ENCODE measurements around the gene LRRC8A.

LRRC8A gene

DNA sequence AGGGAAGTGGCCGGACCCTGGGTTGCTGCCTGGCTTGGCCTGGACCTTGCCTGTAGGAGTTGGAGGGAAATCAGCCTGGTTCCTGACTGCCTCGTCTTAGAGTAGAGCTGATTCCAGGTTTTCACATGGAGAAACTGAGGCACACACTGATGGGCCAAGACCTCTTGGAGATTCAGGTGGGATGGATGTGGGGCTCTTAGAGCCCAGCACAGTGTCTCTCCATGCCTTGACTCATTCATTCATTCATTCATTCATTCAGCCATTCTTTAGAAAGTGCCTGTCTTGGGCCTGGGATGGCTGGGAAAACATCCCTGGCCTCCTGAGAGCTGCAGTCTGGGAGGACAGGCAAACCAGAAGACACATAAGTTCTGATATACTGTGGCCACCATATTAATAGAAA, 2.2 kb downstream of the LRRC8A start:
- Histone ChIP-seq H2BK120ac (ENCODE audit: insufficient read depth, low read length, poor library complexity) (no peak overlapping the region), H3K79me2 (ENCODE audit: control insufficient read depth, insufficient read depth, low read length, poor library complexity) (peaks cover 27% of the 10 kb centered on the region), H2AK5ac (ENCODE audit: low read length) (no peak overlapping the region), H3K18ac (ENCODE audit: low read length) (peak overlapping the region; percentile 12), H3K9me3 (ENCODE audit: insufficient read depth, low read depth, low read length) (no peaks in the 10 kb centered on the region), H4K8ac (ENCODE audit: low read depth, low read length) (no peak overlapping the region), H4K12ac (ENCODE audit: low read depth, low read length) (no peak overlapping the region), H3K23ac (ENCODE audit: low read length) (no peak overlapping the region), H2BK12ac (ENCODE audit: low read length) (no peak overlapping the region), H3K4me1 (ENCODE audit: control insufficient read depth in 1 of 2, insufficient read depth in 2 of 2, low read length in 2 of 2) (peaks cover 8 to 14% of the 10 kb centered on the region in 2 experiments), H3K14ac (ENCODE audit: low read length) (no peak overlapping the region), H2BK5ac (ENCODE audit: low read depth, low read length, poor library complexity) (no peak overlapping the region), H3K4me3 (ENCODE audit: low read depth, low read length) (no peak overlapping the region), H4K91ac (ENCODE audit: low read depth, low read length) (no peak overlapping the region), H2AFZ (ENCODE audit: insufficient read depth, low read length, poor library complexity) (no peak overlapping the region), H3K79me1 (ENCODE audit: low read length) (peaks cover 10% of the 10 kb centered on the region), H3K36me3 (ENCODE audit: control insufficient read depth in 1 of 2, insufficient read depth in 2 of 2, low read length in 2 of 2) (peaks cover 24 to 44% of the 10 kb centered on the region in 2 experiments), H3K4ac (ENCODE audit: low read depth, low read length) (peak overlapping the region; percentile 1), H3K27ac (ENCODE audit: low read depth, low read length) (no peak overlapping the region), H3K27me3 (ENCODE audit: insufficient read depth, low read length) (no peaks in the 10 kb centered on the region), H3K4me2 (ENCODE audit: low read length) (no peak overlapping the region), H3K9ac (ENCODE audit: low read length) (no peak overlapping the region)
- WGBS (ENCODE audit: extremely low coverage, insufficient coverage, insufficient read length) = no CpG with 5 or more reads among the region's 2 CpGs
- DNase-seq = no peak

DNA sequence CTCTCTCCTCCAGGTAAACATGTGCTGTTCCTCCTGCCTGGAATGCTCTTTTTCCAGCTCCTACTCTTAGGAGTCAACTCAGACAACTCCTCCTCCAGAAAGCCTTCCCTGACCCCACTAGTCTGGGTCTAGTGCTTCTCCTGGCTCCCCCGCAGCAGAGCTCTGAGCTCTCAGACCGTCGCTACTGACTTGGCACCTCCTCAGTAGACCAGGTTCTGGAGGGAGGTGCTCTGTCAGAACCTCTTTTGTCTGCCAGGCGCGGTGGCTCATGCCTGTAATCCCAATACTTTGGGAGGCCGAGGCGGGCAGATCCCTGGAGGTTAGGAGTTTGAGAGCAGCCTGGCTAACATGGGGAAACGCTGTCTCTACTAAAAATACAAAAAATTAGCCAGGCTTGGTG, 3.4 kb downstream of the LRRC8A start:
- no peak overlapping the region for H3K14ac ChIP-seq (ENCODE audit: low read length)
- no peak overlapping the region for H2BK5ac ChIP-seq (ENCODE audit: low read depth, low read length, poor library complexity)
- H2BK12ac ChIP-seq (ENCODE audit: low read length) = no peak overlapping the region
- DNase-seq = no peak
- no peaks in the 10 kb centered on the region for H3K9me3 ChIP-seq (ENCODE audit: insufficient read depth, low read depth, low read length)
- H3K4ac ChIP-seq (ENCODE audit: low read depth, low read length) = peak overlapping the region; percentile 13
- H3K27me3 ChIP-seq (ENCODE audit: insufficient read depth, low read length) = no peaks in the 10 kb centered on the region
- no peak overlapping the region for H4K12ac ChIP-seq (ENCODE audit: low read depth, low read length)
- no peak overlapping the region for H2AK5ac ChIP-seq (ENCODE audit: low read length)
- no peak overlapping the region for H3K9ac ChIP-seq (ENCODE audit: low read length)
- no peak overlapping the region for H3K23ac ChIP-seq (ENCODE audit: low read length)
- H3K4me1 ChIP-seq (ENCODE audit: control insufficient read depth in 1 of 2, insufficient read depth in 2 of 2, low read length in 2 of 2) = peaks cover 8 to 14% of the 10 kb centered on the region in 2 experiments
- peaks cover 29 to 50% of the 10 kb centered on the region in 2 experiments for H3K36me3 ChIP-seq (ENCODE audit: control insufficient read depth in 1 of 2, insufficient read depth in 2 of 2, low read length in 2 of 2)
- no peak overlapping the region for H3K4me3 ChIP-seq (ENCODE audit: low read depth, low read length)
- no CpG with 5 or more reads among the region's 8 CpGs for WGBS (ENCODE audit: extremely low coverage, insufficient coverage, insufficient read length)
- no peak overlapping the region for H3K18ac ChIP-seq (ENCODE audit: low read length)
- H2BK120ac ChIP-seq (ENCODE audit: insufficient read depth, low read length, poor library complexity) = no peak overlapping the region
- no peak overlapping the region for H4K91ac ChIP-seq (ENCODE audit: low read depth, low read length)
- H2AFZ ChIP-seq (ENCODE audit: insufficient read depth, low read length, poor library complexity) = no peak overlapping the region
- no peak overlapping the region for H3K4me2 ChIP-seq (ENCODE audit: low read length)
- H4K8ac ChIP-seq (ENCODE audit: low read depth, low read length) = no peak overlapping the region
- peaks cover 27% of the 10 kb centered on the region for H3K79me2 ChIP-seq (ENCODE audit: control insufficient read depth, insufficient read depth, low read length, poor library complexity)
- H3K27ac ChIP-seq (ENCODE audit: low read depth, low read length) = no peak overlapping the region
- H3K79me1 ChIP-seq (ENCODE audit: low read length) = peaks cover 10% of the 10 kb centered on the region

DNA sequence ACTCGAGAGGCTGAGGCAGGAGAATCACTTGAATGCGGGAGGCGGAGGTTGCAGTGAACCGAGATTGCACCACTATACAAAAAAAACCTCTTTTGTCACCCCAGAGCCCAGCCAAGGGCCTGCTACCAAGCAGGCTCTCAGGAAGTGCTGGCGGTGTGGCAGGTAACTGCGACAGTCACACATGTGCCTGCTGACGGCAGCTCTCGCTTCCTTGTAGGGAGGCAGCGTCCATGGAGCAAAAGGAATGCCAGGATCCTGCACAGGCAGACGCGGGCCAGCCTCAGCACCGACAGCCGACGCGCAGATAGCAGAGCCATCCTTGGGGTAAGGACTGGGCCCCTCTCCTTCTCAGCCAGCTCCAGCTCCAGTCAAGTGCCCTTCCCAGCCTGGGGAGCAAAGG, 3.9 kb downstream of the LRRC8A start:
- no CpG with 5 or more reads among the region's 15 CpGs for WGBS (ENCODE audit: extremely low coverage, insufficient coverage, insufficient read length)
- Histone ChIP-seq H3K18ac (ENCODE audit: low read length) (no peak overlapping the region), H3K14ac (ENCODE audit: low read length) (no peak overlapping the region), H4K8ac (ENCODE audit: low read depth, low read length) (no peak overlapping the region), H3K27ac (ENCODE audit: low read depth, low read length) (no peak overlapping the region), H3K4me3 (ENCODE audit: low read depth, low read length) (no peak overlapping the region), H3K36me3 (ENCODE audit: control insufficient read depth in 1 of 2, insufficient read depth in 2 of 2, low read length in 2 of 2) (peaks cover 33 to 53% of the 10 kb centered on the region in 2 experiments), H3K79me1 (ENCODE audit: low read length) (peaks cover 10% of the 10 kb centered on the region), H3K4ac (ENCODE audit: low read depth, low read length) (no peak overlapping the region), H3K23ac (ENCODE audit: low read length) (no peak overlapping the region), H3K79me2 (ENCODE audit: control insufficient read depth, insufficient read depth, low read length, poor library complexity) (peaks cover 27% of the 10 kb centered on the region), H2AK5ac (ENCODE audit: low read length) (no peak overlapping the region), H3K4me2 (ENCODE audit: low read length) (no peak overlapping the region), H2BK12ac (ENCODE audit: low read length) (no peak overlapping the region), H3K9ac (ENCODE audit: low read length) (no peak overlapping the region), H2BK5ac (ENCODE audit: low read depth, low read length, poor library complexity) (no peak overlapping the region), H4K12ac (ENCODE audit: low read depth, low read length) (no peak overlapping the region), H3K4me1 (ENCODE audit: control insufficient read depth in 1 of 2, insufficient read depth in 2 of 2, low read length in 2 of 2) (peaks cover 8 to 14% of the 10 kb centered on the region in 2 experiments), H4K91ac (ENCODE audit: low read depth, low read length) (no peak overlapping the region), H3K9me3 (ENCODE audit: insufficient read depth, low read depth, low read length) (no peaks in the 10 kb centered on the region), H2BK120ac (ENCODE audit: insufficient read depth, low read length, poor library complexity) (no peak overlapping the region), H3K27me3 (ENCODE audit: insufficient read depth, low read length) (no peaks in the 10 kb centered on the region), H2AFZ (ENCODE audit: insufficient read depth, low read length, poor library complexity) (no peak overlapping the region)
- no peak for DNase-seq

DNA sequence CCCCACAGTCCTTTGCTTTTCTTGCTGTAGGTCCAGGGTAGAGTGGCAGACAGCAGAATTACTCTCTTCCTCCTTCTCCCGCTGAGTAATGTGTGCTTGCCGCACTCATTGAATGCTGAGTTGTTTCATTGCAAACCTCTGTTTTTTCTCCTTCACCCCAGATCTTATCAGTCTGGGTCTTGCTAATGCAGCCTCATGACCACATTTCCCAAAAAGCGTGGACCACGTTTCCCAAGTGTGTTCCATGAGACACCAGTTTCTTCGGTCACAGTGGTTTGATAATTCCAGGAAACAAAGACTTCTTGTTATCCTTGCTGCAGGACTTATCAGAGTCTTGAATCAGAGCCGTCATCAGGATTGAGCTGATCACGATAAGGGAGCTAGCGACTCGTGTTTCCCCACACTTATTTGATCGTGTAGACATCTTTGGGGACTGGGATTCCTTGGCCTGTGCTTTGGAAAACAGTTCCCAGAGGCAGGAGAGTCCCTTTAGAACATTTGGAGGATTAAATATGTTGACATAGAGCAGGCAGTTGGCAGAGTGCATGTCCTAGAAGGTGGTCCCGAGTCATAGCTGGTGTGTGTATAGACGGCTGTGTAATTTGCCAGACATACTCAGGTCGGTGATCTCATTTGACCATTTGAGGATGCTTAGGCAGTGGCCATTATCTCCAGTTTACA, 4.4 kb downstream of the LRRC8A start:
- Histone ChIP-seq H3K79me1 (ENCODE audit: low read length) (peaks cover 10% of the 10 kb centered on the region), H3K23ac (ENCODE audit: low read length) (no peak overlapping the region), H2AFZ (ENCODE audit: insufficient read depth, low read length, poor library complexity) (no peak overlapping the region), H2BK12ac (ENCODE audit: low read length) (no peak overlapping the region), H3K4me3 (ENCODE audit: low read depth, low read length) (no peak overlapping the region), H3K27me3 (ENCODE audit: insufficient read depth, low read length) (no peaks in the 10 kb centered on the region), H2BK5ac (ENCODE audit: low read depth, low read length, poor library complexity) (no peak overlapping the region), H3K27ac (ENCODE audit: low read depth, low read length) (no peak overlapping the region), H4K91ac (ENCODE audit: low read depth, low read length) (no peak overlapping the region), H3K36me3 (ENCODE audit: control insufficient read depth in 1 of 2, insufficient read depth in 2 of 2, low read length in 2 of 2) (peaks cover 35 to 54% of the 10 kb centered on the region in 2 experiments), H4K8ac (ENCODE audit: low read depth, low read length) (no peak overlapping the region), H2AK5ac (ENCODE audit: low read length) (no peak overlapping the region), H3K4me2 (ENCODE audit: low read length) (no peak overlapping the region), H4K12ac (ENCODE audit: low read depth, low read length) (no peak overlapping the region), H3K18ac (ENCODE audit: low read length) (no peak overlapping the region), H3K9me3 (ENCODE audit: insufficient read depth, low read depth, low read length) (no peaks in the 10 kb centered on the region), H3K79me2 (ENCODE audit: control insufficient read depth, insufficient read depth, low read length, poor library complexity) (peaks cover 27% of the 10 kb centered on the region), H3K4me1 (ENCODE audit: control insufficient read depth in 1 of 2, insufficient read depth in 2 of 2, low read length in 2 of 2) (peaks cover 7 to 14% of the 10 kb centered on the region in 2 experiments), H2BK120ac (ENCODE audit: insufficient read depth, low read length, poor library complexity) (no peak overlapping the region), H3K4ac (ENCODE audit: low read depth, low read length) (no peak overlapping the region), H3K9ac (ENCODE audit: low read length) (no peak overlapping the region), H3K14ac (ENCODE audit: low read length) (no peak overlapping the region)
- WGBS (ENCODE audit: extremely low coverage, insufficient coverage, insufficient read length) = no CpG with 5 or more reads among the region's 13 CpGs
- peak in 1 of 2 donors; percentile 59 for DNase-seq
